ENCODE measurements around the gene EIF4E2.

The EIF4E2 gene

GRCh38 chr2:232551776-232552175 is 1.3 kb downstream of the EIF4E2 start:
- no peak for ATAC-seq
- TF ChIP-seq ZFP3 (CRISPR knock-in tag; IDR thresholded peaks at IDR 0.05) (no peak), ARNTL (CRISPR knock-in tag; IDR thresholded peaks at IDR 0.05; ENCODE audit: borderline replicate concordance, low read depth) (no peak), BACH2 (CRISPR knock-in tag; IDR thresholded peaks at IDR 0.05; ENCODE audit: borderline replicate concordance) (no peak), PATZ1 (CRISPR knock-in tag; IDR thresholded peaks at IDR 0.05; ENCODE audit: borderline replicate concordance) (no peak)

GRCh38 chr2:232556426-232556825 is 5.9 kb downstream of the EIF4E2 start:
- ATAC-seq: no peak
- no peak for TF ChIP-seq ZNF565 (CRISPR knock-in tag; conservative IDR thresholded peaks at IDR 0.05; ENCODE audit: low read depth)
- TF ChIP-seq OSR1 (CRISPR knock-in tag; IDR thresholded peaks at IDR 0.05): no peak

GRCh38 chr2:232562515-232563151 is 12.1 kb downstream of the EIF4E2 start:
- TF ChIP-seq ZC3H10 (CRISPR knock-in tag; IDR thresholded peaks at IDR 0.05): no peak
- TF ChIP-seq OSR1 (CRISPR knock-in tag; IDR thresholded peaks at IDR 0.05): no peak
- no peak for TF ChIP-seq TCF4 (CRISPR knock-in tag; IDR thresholded peaks at IDR 0.05; ENCODE audit: borderline replicate concordance)
- TF ChIP-seq ISL1 (CRISPR knock-in tag; IDR thresholded peaks at IDR 0.05): no peak
- TF ChIP-seq CSDC2 (CRISPR knock-in tag; IDR thresholded peaks at IDR 0.05): no peak
- no peak for TF ChIP-seq GLIS3 (CRISPR knock-in tag; IDR thresholded peaks at IDR 0.05)
- no peak for TF ChIP-seq ZNF8 (CRISPR knock-in tag; IDR thresholded peaks at IDR 0.05)
- TF ChIP-seq ZFP30 (CRISPR knock-in tag; IDR thresholded peaks at IDR 0.05): no peak
- TF ChIP-seq PATZ1 (CRISPR knock-in tag; IDR thresholded peaks at IDR 0.05; ENCODE audit: borderline replicate concordance): no peak
- no peak for TF ChIP-seq PPARA (CRISPR knock-in tag; IDR thresholded peaks at IDR 0.05; ENCODE audit: borderline replicate concordance)
- TF ChIP-seq ZFP3 (CRISPR knock-in tag; IDR thresholded peaks at IDR 0.05): no peak
- no peak for TF ChIP-seq BACH2 (CRISPR knock-in tag; IDR thresholded peaks at IDR 0.05; ENCODE audit: borderline replicate concordance)
- TF ChIP-seq RARB (CRISPR knock-in tag; IDR thresholded peaks at IDR 0.05): no peak
- no peak for TF ChIP-seq TSHZ2 (CRISPR knock-in tag; IDR thresholded peaks at IDR 0.05)
- no peak; the same call in 2 of the 3 replicates for ATAC-seq

GRCh38 chr2:232563580-232563979 is 13.1 kb downstream of the EIF4E2 start:
- ATAC-seq: no peak
- TF ChIP-seq POU6F1 (CRISPR knock-in tag; IDR thresholded peaks at IDR 0.05; ENCODE audit: borderline replicate concordance, low read depth): no peak
- no peak for TF ChIP-seq OSR1 (CRISPR knock-in tag; IDR thresholded peaks at IDR 0.05)
- TF ChIP-seq ZNF8 (CRISPR knock-in tag; IDR thresholded peaks at IDR 0.05): no peak
- no peak for TF ChIP-seq ZNF70 (CRISPR knock-in tag; IDR thresholded peaks at IDR 0.05)
- TF ChIP-seq ZFP30 (CRISPR knock-in tag; IDR thresholded peaks at IDR 0.05): no peak
- TF ChIP-seq TCF4 (CRISPR knock-in tag; IDR thresholded peaks at IDR 0.05; ENCODE audit: borderline replicate concordance): no peak

- TF ChIP-seq PPARA (CRISPR knock-in tag; IDR thresholded peaks at IDR 0.05; ENCODE audit: borderline replicate concordance) (no peak), TCF4 (CRISPR knock-in tag; IDR thresholded peaks at IDR 0.05; ENCODE audit: borderline replicate concordance) (no peak), ARNTL (CRISPR knock-in tag; IDR thresholded peaks at IDR 0.05; ENCODE audit: borderline replicate concordance, low read depth) (no peak), ESRRG (CRISPR knock-in tag; IDR thresholded peaks at IDR 0.05) (no peak)
- ATAC-seq: no peak
Observed at GRCh38 chr2:232567721-232568120, 17.2 kb downstream of the EIF4E2 start.
